ENCODE data around the gene MOB2.

MOB2 gene

DNA sequence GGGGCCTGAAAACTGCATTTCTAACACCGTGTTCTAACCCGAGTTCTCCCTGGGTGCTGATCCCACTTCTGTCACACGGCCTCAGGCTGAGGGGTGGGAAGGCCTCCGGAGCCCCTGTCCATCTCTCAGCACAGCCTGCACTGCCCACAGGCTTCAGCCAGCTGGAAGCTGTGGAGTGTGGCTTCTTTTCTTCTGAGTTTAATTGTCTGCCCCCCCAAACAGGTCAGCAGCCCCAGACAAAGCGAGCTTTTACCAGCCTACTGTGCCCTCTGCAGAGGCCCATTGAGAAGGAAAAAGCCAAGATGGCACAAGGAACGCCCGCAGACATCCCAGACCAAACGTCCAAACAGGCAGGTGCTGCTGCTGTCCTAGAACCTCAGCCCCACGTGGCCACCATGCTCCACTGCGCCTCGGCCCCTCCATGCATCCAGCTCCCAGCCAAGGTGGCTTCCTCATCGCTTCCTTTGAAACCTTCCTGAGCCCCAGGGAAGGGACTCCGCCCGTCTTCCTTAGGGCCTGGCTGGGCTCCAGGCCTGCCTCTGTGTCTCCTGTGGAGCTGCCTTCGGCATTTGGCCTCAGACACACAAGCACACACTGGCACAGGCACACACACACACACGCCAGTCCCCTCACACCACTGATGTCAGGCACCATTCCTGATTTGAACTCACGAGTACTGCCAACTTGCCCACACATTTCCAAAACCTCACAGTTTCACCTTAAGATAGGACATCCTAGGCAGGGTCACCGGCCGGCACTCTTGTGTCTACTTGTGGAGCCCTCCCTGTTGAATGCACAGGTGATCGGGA is 1.7 kb downstream of the MOB2 start:
- DNase-seq: no peak

DNA sequence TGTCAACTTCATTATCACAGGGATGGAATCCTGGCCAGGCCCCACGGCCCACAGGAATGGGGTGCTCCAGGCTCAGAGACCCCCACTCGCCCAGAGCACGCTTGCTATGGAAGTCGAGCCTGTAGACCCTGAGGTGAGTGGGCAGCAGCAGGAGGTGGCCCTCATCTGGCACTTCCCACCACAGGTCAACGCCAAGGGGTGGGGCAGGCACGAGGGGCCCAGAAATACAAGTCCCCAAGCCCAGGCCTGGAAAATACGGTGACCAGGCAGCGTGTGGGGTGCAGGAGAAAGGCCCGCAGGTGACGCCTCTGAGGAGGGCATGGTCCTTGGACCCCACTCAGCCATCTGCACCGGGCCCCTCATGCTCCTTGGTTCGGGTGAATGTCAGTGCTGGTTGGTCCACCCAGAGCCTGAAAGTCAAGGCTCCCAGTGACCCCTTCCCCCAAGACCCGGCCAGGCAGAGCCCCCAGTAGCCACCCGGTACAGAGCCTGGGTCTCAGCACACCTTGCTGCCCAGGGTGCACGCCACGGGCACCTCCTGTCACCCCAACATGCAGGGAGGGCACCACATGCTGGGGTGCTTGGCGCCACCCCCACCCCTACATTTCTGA is 2.4 kb downstream of the MOB2 start:
- no peak for DNase-seq

DNA sequence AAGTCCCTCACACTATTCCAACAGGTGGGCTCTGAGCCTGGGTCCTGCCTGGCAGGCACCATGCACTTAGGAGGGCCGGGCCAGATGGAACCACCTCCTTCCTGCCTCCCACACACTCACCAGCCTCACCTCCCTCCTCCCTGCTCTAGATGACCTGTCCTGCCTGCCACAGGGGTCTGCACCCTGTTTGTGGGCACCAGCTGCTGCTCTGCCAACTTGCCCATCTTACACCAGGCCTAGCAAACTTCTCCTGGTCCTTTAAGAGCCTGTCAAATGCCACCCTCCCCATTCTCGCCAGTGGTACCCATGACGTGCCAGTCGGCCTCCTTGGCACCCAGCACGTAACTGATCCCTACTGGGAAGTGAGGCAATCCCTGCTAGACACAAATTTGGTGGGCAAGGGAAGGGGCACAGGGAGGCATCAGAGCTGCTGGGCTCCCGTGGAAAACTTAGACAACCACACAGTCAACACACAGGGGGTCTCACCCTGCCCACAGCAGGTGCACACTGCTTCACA is 3.1 kb downstream of the MOB2 start:
- no peak for DNase-seq

- no peak for DNase-seq
These were observed 3.8 kb downstream of the MOB2 start for GRCh38 chr11:1482581-1483444.

DNA sequence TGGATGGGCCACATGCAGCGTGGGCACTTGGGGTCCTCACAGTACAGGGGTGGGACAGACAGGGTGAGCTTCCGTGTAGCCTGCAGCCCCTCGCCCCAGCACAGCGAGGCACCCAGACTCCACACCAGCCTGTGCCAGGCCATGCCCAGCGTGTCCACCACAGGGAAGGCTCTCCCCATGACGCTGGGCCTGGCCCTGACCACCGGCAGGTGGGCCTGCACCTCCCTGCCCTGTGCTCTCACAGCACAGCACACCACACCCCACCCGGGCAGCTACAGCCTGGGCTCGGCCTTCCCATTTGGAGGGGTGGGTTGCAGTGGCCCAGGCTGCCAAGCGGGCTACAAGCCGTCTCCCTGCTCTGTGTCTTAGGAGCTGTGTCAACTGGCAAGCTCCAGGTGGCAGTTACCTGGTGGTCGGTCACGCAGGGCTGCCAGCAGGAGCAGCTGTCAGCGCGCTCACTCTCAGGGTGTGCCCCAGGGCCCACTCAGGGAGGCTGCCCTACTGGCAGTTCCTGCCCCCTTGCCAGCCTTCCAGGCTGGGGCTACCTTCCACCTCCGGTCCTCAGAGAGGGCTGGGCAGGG is 4.6 kb downstream of the MOB2 start:
- no peak for DNase-seq

DNA sequence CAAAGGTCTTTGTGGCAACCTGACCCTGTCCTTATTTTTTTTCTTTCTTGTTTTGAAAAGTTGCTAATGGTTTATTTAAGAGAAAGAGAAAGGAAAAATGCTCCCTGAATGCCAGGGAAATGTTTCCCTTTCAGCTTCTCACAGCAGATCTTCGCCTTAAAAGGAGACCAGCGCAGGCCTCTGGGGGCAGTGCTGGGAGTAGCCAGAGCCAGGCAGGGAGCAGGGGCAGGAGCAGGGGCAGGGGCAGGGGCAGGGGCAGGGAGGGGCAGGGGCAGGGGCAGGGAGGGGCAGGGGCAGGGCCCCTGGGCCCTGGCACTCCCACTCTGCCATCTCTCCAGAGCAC is 5.1 kb downstream of the MOB2 start:
- no peak for DNase-seq

DNA sequence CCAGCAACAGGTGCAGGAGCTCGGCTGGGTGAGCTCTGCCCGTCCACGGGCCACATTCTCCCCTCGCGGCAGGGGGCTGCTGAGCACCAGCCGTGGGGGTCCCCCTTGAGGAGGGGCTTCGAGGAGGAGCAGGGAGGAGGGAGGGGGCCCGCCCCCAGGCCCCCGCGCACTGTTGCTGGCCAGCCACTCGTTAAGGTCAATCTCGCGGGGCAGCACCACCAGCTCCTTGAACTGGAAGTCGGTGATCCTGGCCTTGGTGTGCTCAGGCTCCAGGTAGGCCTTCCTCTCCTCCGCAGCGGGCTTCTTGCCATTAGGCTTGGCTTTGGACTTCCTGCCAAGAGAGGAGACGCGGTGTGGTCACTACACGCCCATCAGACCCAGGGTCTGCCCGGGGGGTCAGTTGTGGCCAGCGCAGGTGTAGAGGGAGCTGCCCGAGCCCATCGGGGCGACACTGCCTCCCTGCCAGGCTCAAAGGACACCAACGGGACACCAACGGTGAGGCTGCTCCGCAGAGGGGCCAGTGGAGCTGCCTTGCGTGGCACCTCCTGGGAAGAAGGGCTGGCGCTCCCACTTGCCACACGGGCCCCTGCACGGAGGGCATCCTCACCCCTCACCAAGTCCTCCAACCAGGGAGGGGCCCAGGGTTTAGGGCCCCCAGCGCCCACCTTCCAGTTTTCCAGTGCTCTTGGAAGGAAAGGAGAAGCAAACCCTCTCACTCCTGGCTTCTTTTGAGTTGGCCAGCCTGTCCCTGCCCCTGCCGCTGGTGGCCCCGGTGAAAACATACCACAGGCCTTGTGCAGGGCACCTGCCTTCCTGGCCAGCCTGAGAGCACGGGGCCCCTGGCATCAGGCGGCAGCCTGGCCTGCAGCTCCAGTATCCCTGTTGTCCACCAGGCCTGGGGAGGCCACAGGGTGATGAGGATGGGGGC is 5.8 kb downstream of the MOB2 start:
- DNase-seq: no peak

DNA sequence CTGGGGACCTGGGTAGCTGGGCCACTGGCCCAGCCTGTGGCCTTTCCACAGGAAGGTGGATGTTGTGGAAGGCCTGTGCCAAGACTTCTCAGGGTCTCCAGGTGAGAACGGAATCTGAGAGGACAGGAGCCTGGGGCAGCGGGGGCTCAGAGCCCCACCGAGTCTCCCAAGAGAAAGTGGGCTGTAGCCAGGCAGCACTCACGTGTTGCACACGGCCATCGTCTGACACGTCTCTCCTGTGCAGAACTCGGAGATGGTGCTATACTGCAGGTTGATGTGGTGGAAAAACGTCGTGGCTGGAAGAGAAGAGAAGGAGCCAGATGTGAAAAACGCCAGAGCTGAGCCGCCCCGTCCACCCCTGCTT is 6.4 kb downstream of the MOB2 start:
- DNase-seq: no peak

- DNase-seq: no peak
These were observed 6.9 kb downstream of the MOB2 start for GRCh38 chr11:1479678-1480118.

- DNase-seq: no peak
These were observed 7.4 kb downstream of the MOB2 start for GRCh38 chr11:1479006-1479677.

GRCh38 chr11:1478544-1478943 is 8.0 kb downstream of the MOB2 start:
- DNase-seq: no peak

- no peak for DNase-seq
These were observed 8.6 kb downstream of the MOB2 start for GRCh38 chr11:1478011-1478410.

DNA sequence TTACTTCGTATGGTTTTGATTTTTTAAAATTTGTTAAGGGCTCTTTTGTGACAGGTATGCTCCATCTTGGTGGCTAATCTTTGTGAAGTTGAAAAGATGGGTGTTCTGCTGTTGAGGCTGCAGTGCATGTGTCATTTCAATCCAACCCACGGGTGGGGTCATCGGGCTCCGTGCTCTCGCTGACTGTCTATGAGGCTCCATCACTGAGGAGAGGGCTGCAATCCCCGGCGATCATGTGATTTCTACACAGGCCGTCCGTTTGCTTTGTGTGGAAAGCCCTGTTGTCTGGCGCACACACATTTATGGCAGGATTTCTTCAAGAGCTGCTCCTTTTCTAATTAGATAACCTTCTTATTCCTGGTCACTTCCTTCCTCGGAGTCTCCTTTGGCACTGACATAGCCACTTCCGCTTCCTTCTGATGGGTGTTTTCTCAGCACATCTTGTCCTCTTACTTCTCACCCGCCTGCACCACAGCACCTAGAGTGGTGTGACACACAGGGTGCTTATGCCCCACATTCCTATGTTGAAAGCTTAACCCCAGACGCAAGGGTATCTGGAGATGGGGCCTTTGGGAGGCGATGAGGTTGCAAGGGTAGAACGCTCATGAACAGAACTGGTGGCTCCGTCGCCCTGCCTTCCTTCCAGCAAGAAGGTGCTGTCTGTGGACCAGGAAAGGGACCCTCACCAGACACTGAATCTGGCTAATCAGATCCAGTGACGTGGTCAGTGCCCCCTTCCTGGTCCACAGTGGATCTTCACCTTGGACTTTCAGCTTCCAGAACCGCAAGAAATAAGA is 9.4 kb downstream of the MOB2 start:
- DNase-seq: no peak

DNA sequence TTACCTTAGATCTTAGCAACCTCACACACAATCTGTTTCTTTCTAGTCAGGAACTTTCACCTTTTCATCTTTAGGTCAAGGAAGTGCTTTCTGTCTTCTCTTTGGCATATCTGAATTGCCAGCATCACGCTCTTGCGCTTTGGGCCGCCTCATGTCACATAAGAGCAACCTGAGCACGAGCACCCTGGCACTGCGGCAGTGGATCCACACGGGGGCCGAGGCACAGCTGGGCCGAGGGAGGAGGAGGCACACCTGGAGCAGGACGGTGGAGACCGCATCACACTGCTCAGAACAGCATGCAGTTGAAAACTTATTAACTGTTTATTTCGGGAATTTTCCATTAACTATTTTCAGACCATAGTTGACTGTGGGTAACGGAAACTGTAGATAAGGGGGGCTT is 10.7 kb downstream of the MOB2 start:
- DNase-seq: no peak

- no peak for DNase-seq
These were observed 12.8 kb downstream of the MOB2 start for GRCh38 chr11:1473786-1474185.

DNA sequence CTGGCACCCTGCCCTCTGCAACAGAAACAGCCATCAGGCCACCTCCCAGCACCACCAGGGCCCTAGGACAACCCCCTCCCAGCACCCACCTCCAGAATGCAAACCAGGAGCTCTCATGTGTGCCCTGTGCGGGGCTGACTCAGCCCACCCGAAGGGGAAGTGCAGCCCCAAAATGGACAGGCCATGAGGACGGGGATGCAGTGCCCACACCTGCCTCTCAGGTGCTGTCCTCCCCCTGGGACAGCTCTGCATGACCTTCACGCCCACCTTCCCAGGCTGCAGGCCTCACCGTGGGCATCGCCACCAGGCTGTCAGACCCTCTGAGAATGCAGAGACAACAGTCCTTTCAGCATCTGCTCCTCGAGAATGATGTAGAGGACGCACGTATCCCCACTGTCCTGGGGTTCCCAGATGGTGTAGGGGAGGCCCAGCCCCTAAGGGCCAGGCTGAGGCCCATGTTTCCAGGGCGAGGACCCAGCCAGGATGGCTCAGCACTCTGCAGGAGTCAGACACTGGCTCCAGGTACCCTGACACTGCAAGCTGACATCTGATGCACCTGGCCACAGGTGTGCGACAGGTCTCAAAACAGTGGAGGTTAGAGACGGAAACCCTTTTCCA is 13.5 kb downstream of the MOB2 start:
- no peak for DNase-seq

DNA sequence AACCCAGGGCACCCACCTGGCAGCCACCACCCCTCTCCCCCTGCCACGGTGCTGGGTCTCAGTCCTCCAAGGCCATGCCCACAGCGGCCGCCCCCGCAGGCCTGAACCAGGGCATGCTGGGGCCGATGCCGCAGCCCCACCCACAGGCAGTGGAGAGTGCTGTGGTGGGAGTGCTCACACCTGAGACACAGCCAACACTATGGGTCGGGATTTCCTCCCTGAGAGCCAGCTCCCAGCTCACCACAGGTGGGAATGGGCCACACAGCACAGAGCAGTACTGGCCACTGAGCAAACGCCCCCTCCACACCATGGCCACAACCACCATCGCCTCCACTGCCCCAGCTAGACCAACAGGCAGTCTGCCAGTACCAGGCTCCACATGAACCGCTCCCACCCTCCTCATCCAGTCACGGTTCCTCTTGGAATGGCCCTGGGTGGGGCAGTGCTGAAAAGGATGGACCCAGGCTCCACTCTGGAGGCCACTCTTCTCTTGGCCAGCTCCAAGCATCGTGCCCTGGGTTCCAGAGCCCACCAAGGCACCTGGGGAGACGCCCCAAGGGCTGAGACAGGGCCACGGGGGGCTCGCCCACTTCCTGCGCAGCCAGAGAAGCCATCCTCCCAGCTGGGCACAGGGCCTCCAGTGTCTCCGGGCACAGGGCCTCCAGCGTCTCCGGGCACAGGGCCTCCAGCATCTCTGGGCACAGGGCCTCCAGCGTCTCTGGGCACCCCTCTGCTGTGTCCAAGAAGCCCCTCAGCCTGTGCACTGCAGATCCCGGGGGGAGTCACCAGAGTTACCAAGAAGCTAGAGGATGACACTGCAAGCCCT is 14.2 kb downstream of the MOB2 start:
- no peak for DNase-seq

DNA sequence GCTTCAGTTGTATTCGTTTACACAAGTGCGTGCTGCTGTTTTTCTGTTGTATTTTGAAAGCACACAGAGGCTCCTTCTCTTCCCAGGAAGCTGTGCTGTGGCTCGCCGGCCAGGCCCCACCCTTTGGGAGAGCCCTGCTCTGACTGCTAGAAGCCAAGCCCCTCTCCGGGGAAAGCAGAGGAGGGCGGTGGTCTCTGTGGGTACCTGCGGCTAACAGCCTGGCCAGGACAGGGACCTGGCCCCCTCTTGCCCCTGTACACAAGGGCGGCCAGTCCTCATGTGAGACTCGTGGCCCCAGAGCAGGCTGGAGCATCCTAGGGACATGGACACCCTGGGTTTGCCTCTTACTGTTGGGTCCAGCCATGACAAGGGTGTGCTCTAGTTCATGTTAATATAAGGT is 14.8 kb downstream of the MOB2 start:
- no peak for DNase-seq

All from NCI-H446 treated with DMSO at 0.1 percent for 48 hours (cell line).